Lung (tissue), 12 donors: Measurements from ENCODE around the gene ARHGAP42. TPM values are rescaled to one million over a fixed set of nuclear protein-coding genes. Genes with fewer than 3 reads are reported as not detected.
A peak's percentile ranks its signal among the peaks of the same experiment; 100 is the strongest.

ENCODE experiments used
- ATAC-seq: fragments of 200-7000 bp; cut with Tn5 transposase; one replicate; pipeline ENCODE4 v1.9.1; 2020; ENCODE audit warnings: moderate number of reproducible peaks; ENCODE audit not compliant: insufficient read depth, low FRiP score
- DNase-seq, 3 donors: peaks; one replicate each; pipeline ENCODE4 v3.0.0-alpha.2; 2013 to 2017
- H3K27ac ChIP-seq, 2 donors: one replicate each; pipeline ENCODE4 v1.5.1; 2013; ENCODE audit warnings: mild to moderate bottlenecking in 2 of 2, moderate library complexity in 2 of 2, control low read depth in 1 of 2, inconsistent platforms in 1 of 2, low read depth in 1 of 2, low read length in 1 of 2
- H3K27me3 ChIP-seq, 3 donors: one replicate each; pipeline ENCODE4 v1.5.1; 2013; ENCODE audit warnings: low read length in 2 of 3; ENCODE audit not compliant: control insufficient read depth in 3 of 3, insufficient read depth in 3 of 3
- H3K36me3 ChIP-seq, 4 donors: one replicate each; pipeline ENCODE4 v1.5.1; 2013; ENCODE audit warnings: low read length in 4 of 4, mild to moderate bottlenecking in 1 of 4, moderate library complexity in 1 of 4; ENCODE audit not compliant: control insufficient read depth in 4 of 4, insufficient read depth in 4 of 4
- H3K4me1 ChIP-seq, 5 donors: one replicate each; pipeline ENCODE4 v1.5.1; 2013; ENCODE audit warnings: low read length in 5 of 5, mild to moderate bottlenecking in 2 of 5, moderate library complexity in 1 of 5; ENCODE audit not compliant: control insufficient read depth in 5 of 5, insufficient read depth in 5 of 5
- H3K4me3 ChIP-seq: one replicate; pipeline ENCODE4 v1.5.1; 2013; ENCODE audit warnings: mild to moderate bottlenecking, control low read depth, moderate library complexity
- H3K9ac ChIP-seq, 2 donors: one replicate each; pipeline ENCODE4 v1.5.1; 2013; ENCODE audit warnings: low read length in 2 of 2, control low read depth in 1 of 2; ENCODE audit not compliant: insufficient read depth in 1 of 2
- H3K9me3 ChIP-seq, 4 donors: one replicate each; pipeline ENCODE4 v1.5.1; 2013; ENCODE audit warnings: low read length in 3 of 4, mild to moderate bottlenecking in 1 of 4, moderate library complexity in 1 of 4; ENCODE audit not compliant: control insufficient read depth in 4 of 4, insufficient read depth in 3 of 4
- WGBS, 2 donors: extraction: QIAGEN DNeasy Blood & Tissue Kit; methylation state at CpG; one replicate each; pipeline ENCODE4 v1.1.7; 2013; 5-methylcytosine and 5-hydroxymethylcytosine counted together
- polyA plus RNA-seq, 2 donors: library from polyadenylated mRNA; stranded (reverse); fragments of 200-250 nt; gene quantifications; one replicate each; pipeline ENCODE4 v1.2.1, GENCODE V29; 2013
- total RNA-seq, 2 donors: library from RNA; depleted of rRNA in 1 of 2; stranded (reverse); fragments of >200 nt in 1 of 2; gene quantifications; one replicate each; pipeline ENCODE4 v1.2.1, GENCODE V29; 2014 to 2021
- TF ChIP-seq, protein P1 (sequence below): IDR thresholded peaks from 2 replicates; pipeline ENCODE4 v1.5.1; 2012; ENCODE audit warnings: mild to moderate bottlenecking; ENCODE audit errors: control extremely low read depth, extremely low read depth
- donor health status: control.
- donor health status: control.
- donor health status: Bipolar disorder and iron deficiency.
- donor health status: healthy.
- donor health status: DM: yes; HTN: yes; CAD: no.

ARHGAP42 gene
- total and polyA plus RNA-seq, 4 donors, result 4.1 to 58.6 (median 10.3) TPM

DNA sequence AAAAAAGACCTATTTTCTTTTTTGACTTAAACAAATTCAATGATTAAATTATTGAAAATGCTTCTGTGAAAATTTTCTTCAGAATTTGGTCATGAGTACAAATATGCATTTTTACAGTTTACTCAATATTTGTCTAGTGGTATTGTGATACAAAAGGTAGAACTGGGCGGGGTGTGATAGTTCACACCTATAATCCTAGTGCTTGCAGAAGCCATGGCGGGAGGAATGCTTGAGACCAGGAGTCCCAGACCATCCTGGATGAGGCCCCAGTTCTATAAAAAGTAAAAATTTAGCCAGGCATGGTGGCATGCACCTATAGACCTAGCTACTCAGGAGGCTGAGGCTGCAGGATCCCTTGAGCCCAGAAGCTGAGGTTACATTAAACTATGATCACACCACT, 90.6 kb downstream of the ARHGAP42 start:
- WGBS, 2 donors, result 82 to 92% methylated on average over 2 of the region's 2 CpGs
- peak overlapping the region in 1 of 2 donors; percentile 39 for H3K27ac ChIP-seq
- TF ChIP-seq, protein P1, sequence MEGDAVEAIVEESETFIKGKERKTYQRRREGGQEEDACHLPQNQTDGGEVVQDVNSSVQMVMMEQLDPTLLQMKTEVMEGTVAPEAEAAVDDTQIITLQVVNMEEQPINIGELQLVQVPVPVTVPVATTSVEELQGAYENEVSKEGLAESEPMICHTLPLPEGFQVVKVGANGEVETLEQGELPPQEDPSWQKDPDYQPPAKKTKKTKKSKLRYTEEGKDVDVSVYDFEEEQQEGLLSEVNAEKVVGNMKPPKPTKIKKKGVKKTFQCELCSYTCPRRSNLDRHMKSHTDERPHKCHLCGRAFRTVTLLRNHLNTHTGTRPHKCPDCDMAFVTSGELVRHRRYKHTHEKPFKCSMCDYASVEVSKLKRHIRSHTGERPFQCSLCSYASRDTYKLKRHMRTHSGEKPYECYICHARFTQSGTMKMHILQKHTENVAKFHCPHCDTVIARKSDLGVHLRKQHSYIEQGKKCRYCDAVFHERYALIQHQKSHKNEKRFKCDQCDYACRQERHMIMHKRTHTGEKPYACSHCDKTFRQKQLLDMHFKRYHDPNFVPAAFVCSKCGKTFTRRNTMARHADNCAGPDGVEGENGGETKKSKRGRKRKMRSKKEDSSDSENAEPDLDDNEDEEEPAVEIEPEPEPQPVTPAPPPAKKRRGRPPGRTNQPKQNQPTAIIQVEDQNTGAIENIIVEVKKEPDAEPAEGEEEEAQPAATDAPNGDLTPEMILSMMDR, result no peak

DNA sequence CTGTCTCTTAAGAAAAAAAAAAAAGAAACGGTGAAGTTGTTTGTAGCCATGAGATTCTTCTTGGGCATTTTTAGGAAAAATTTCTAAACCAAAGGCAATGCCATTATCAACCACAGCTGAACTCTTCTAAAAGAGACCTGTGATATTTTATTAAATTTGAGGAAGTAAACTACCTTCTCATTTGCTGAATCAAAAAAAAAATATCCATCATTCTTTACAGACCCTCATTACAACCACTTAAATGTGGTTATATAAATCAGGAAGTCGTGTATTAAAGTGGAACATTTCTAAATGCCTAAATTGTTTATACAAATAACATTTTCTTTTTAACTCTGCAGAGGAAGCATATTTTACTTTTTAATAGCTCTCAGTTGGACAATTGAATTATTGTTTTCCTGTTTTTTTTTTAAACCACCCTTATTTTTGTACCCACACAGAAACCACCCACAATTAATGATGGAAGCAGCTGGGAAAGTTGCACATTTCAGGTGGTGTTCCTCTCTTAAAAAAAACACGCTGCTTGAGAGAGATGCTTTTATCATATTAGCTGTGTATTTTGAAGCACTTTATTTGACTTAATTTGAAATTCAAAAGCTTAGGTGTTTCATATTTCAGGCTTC, 91.2 kb downstream of the ARHGAP42 start:
- TF ChIP-seq, protein P1, result no peak
- no peaks in the 10 kb centered on the region for H3K9me3 ChIP-seq
- no peak overlapping the region for H3K4me3 ChIP-seq
- no peaks in the 10 kb centered on the region for H3K27me3 ChIP-seq
- DNase-seq, result no peak
- peak overlapping the region in 1 of 2 donors; percentile 39 for H3K27ac ChIP-seq
- H3K9ac ChIP-seq, result no peak overlapping the region
- H3K4me1 ChIP-seq, result peaks cover 0 to 11% (median 1%) of the 10 kb centered on the region in 5 donors
- 20 to 30% methylated on average over 3 of the region's 3 CpGs for whole genome bisulfite sequencing, 2 donors
- no peak for ATAC-seq
- H3K36me3 ChIP-seq, result peaks cover 0 to 9% (median 1%) of the 10 kb centered on the region in 4 donors

More for the DNA sequence above, 90.6 kb downstream of the ARHGAP42 start:
- H3K9me3 ChIP-seq, result no peaks in the 10 kb centered on the region
- DNase-seq (no peak), ATAC-seq (no peak)
- H3K9ac ChIP-seq, result no peak overlapping the region
- H3K4me3 ChIP-seq, result no peak overlapping the region
- peaks cover 0 to 11% (median 1%) of the 10 kb centered on the region in 5 donors for H3K4me1 ChIP-seq
- H3K27me3 ChIP-seq, result no peaks in the 10 kb centered on the region
- H3K36me3 ChIP-seq, result peaks cover 0 to 9% (median 1%) of the 10 kb centered on the region in 4 donors

DNA sequence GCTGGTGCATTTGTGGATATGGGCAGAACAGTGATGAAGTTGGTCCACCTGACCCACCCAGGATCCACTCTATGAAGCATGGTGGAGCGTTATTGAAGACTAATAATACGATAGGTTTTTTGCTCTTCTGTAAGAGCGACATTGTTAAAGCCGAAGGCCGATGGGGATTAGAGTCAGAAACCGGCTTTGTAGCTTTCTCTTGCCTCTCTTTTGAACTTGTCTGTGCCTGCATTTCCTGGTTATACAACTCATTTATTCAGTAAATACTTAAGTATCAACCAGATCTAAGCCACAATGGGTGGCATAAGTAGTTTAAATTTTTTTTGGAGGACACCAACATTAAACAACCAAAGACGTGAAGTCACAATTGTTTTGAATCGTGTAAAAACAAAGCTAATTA, 93.4 kb downstream of the ARHGAP42 start:
- Histone ChIP-seq H3K9ac (no peak overlapping the region), H3K36me3 (no peaks in the 10 kb centered on the region), H3K27me3 (no peaks in the 10 kb centered on the region), H3K27ac (no peak overlapping the region), H3K4me1 (peaks cover 0 to 18% (median 3%) of the 10 kb centered on the region in 5 donors), H3K9me3 (peaks cover 0 to 2% (median 0%) of the 10 kb centered on the region in 4 donors), H3K4me3 (no peak overlapping the region)
- DNase-seq, result no peak
- TF ChIP-seq, protein P1, result no peak
- ATAC-seq, result no peak
- WGBS, 2 donors, result 92 to 94% methylated on average over 8 of the region's 8 CpGs
